ENCODE results near the gene FAM228B.

GRCh38 chr2:24199968-24200590 is 76.8 kb downstream of the FAM228B start:
- TF ChIP-seq PAX5 (IDR thresholded peaks at IDR 0.05; ENCODE audit: insufficient read depth, low read length, severe bottlenecking) (no peak), POLR2AphosphoS5 (IDR thresholded peaks at IDR 0.05; ENCODE audit: low read depth, low read length) (no peak), POLR2A (IDR thresholded peaks at IDR 0.05; ENCODE audit: low read depth, low read length) (no peak)

Data from GM12891 (cell line).